Heart right ventricle (tissue), 16 donors: ENCODE data around the gene OXCT1. TPM values are rescaled to one million over a fixed set of nuclear protein-coding genes. Genes with fewer than 3 reads are reported as not detected.

Experiments used
- ATAC-seq, 8 donors: fragments of 200-7000 bp; cut with Tn5 transposase; one replicate each; pipeline ENCODE4 v1.9.1; 2020; ENCODE audit warnings: mild to moderate bottlenecking in 8 of 8, moderate library complexity in 8 of 8, moderate number of reproducible peaks in 1 of 8
- DNase-seq, 2 donors: peaks; one replicate each; pipeline ENCODE4 v3.0.0-alpha.2; 2020
- H3K27ac ChIP-seq, 10 donors: fragments of 200-600 bp; sonication (generic) in 2 of 10; one replicate each; pipeline versions ENCODE4 v1.5.0 to v1.8.0; 2020 to 2022; ENCODE audit warnings: mild to moderate bottlenecking in 3 of 10
- H3K27me3 ChIP-seq, 7 donors: fragments of 200-600 bp; one replicate each; pipeline ENCODE4 v1.8.0; 2021 to 2022; ENCODE audit warnings: mild to moderate bottlenecking in 2 of 7
- H3K36me3 ChIP-seq, 9 donors: fragments of 200-600 bp; sonication (generic) in 1 of 9; one replicate each; pipeline versions ENCODE4 v1.5.0 to v1.8.0; 2020 to 2022; ENCODE audit warnings: mild to moderate bottlenecking in 2 of 9
- H3K4me1 ChIP-seq, 9 donors: fragments of 200-600 bp; sonication (generic) in 1 of 9; one replicate each; pipeline versions ENCODE4 v1.5.0 to v1.8.0; 2020 to 2022; ENCODE audit warnings: mild to moderate bottlenecking in 4 of 9
- H3K4me3 ChIP-seq, 10 donors: fragments of 200-600 bp; sonication (generic) in 2 of 10; one replicate each; pipeline versions ENCODE4 v1.5.0 to v1.8.0; 2020 to 2022; ENCODE audit warnings: mild to moderate bottlenecking in 7 of 10, moderate library complexity in 2 of 10
- H3K9me3 ChIP-seq, 11 donors: fragments of 200-600 bp in 10 of 11; sonication (generic) in 2 of 11; one replicate each; pipeline versions ENCODE4 v1.5.0 to v1.8.0; 2013 to 2022; ENCODE audit warnings: mild to moderate bottlenecking in 2 of 11, control low read depth in 1 of 11, moderate library complexity in 1 of 11
- CTCF ChIP-seq, 9 donors: fragments of 200-600 bp; sonication (generic) in 2 of 9; IDR thresholded peaks; one replicate each; pipeline versions ENCODE4 v1.5.0 to v1.8.0; 2021 to 2022; ENCODE audit warnings: antibody characterized with exemption in 9 of 9, mild to moderate bottlenecking in 5 of 9, moderate library complexity in 1 of 9
- WGBS, 2 donors: extraction: QIAGEN DNeasy Blood & Tissue Kit; methylation state at CpG; one replicate each; pipeline ENCODE4 v1.1.7; 2013; ENCODE audit warnings: inconsistent platforms in 1 of 2; 5-methylcytosine and 5-hydroxymethylcytosine counted together
- intact Hi-C, 10 donors: fragments of 100-400 bp; cut with DNase I; formaldehyde crosslinking; loops; one replicate each; pipeline versions ENCODE4 v1.11.1 to v1.14.2; 2022
- polyA plus RNA-seq, 2 donors: library from polyadenylated mRNA; stranded (reverse); fragments of 200-250 nt; gene quantifications; one replicate each; pipeline ENCODE4 v1.2.3, GENCODE V29; 2013
- total RNA-seq, 10 donors: library from RNA; stranded (reverse); fragmentation: NEBNext Ultra II Directional in 3 of 10; extraction: Animal tissue kit (Norgen Biotek cat#: 25700) in 3 of 10; gene quantifications; one replicate each; pipeline versions ENCODE4 v1.2.1 to v1.2.4, GENCODE V29; 2021 to 2023
- donor health status: Arrhythmogenic right ventricular cardiomyopathy.
- donor health status: ischemic (EF 13 %, LVEDD 7.1; RV severe dilation, severe dysfunction).
- donor health status: healthy with polysubstance abuse.
- donor health status: DM: no; HTN: yes; CAD: no.
- donor health status: DM: no; HTN: no; CAD: no.
- donor health status: ischemic (EF 25% LVEDD 6.9; RV normal size, moderate dysfunction).
- donor health status: ischemic (EF 25% LVEDD 5.7; RV mildly dilated, moderate dysfunction).
- donor health status: healthy.
- donor health status: DM: yes; HTN: yes; CAD: no.
- donor health status: Ischemic cardiomyopathy.
- donor health status: ischemic (EF 35%, LVEDD 5.7; RV mildly dilated, moderate dysfunction).
- donor health status: nonischemic (EF 11% LVEDD 7.7; RV severe dilation, severe dysfunction).
- donor health status: DM: yes; HTN: yes; CAD: no.
- donor health status: PGD.
- donor health status: ischemic (EF 29% LVEDD 5.4; RV normal size, mild dysfunction).
- donor health status: nonischemic (EF 23%, LVEDD 6.1; RV moderate dilation, normal function).

The OXCT1 gene
- total and polyA plus RNA-seq, 12 donors, result 22.2 to 340 (median 234) TPM

- Histone ChIP-seq H3K9me3 (no peaks in the 10 kb centered on the region), H3K27ac (no peak overlapping the region), H3K4me1 (peaks cover 0 to 21% (median 14%) of the 10 kb centered on the region in 9 donors), H3K4me3 (no peak overlapping the region), H3K27me3 (no peaks in the 10 kb centered on the region), H3K36me3 (peaks cover 0 to 48% (median 14%) of the 10 kb centered on the region in 9 donors)
- 95 to 96% methylated on average over 3 of the region's 3 CpGs for WGBS, 2 donors
- TF ChIP-seq CTCF (IDR thresholded peaks at IDR 0.05), result no peak
- intact Hi-C loops, result loop anchor here in 4 of 10 donors (10.0 kb wide), 3 partner anchors 116 to 926 kb away; partner anchors contain the start of gene C7 (in 3 of the 4)
- ATAC-seq (no peak), DNase-seq (no peak)
These were observed 39.1 kb downstream of the OXCT1 start for GRCh38 chr5:41831155-41831554.

GRCh38 chr5:41827792-41828191 lies 42.4 kb downstream of the OXCT1 start:
- Histone ChIP-seq H3K27ac (no peak overlapping the region), H3K9me3 (no peaks in the 10 kb centered on the region), H3K27me3 (no peaks in the 10 kb centered on the region), H3K36me3 (peaks cover 0 to 38% (median 11%) of the 10 kb centered on the region in 9 donors), H3K4me1 (peaks cover 0 to 3% (median 0%) of the 10 kb centered on the region in 9 donors), H3K4me3 (no peak overlapping the region)
- peak in 2 of 8 donors; percentile 42 to 67 for ATAC-seq
- intact Hi-C loops, result no loop called here
- TF ChIP-seq CTCF (IDR thresholded peaks at IDR 0.05), result no peak
- 100% methylated on average over 1 of the region's 1 CpG for WGBS, 2 donors
- no peak for DNase-seq

- no peak for TF ChIP-seq CTCF (IDR thresholded peaks at IDR 0.05)
- peaks cover 0 to 3% (median 0%) of the 10 kb centered on the region in 9 donors for H3K4me1 ChIP-seq
- intact Hi-C loops, result no loop called here
- no peaks in the 10 kb centered on the region for H3K9me3 ChIP-seq
- H3K36me3 ChIP-seq, result no peaks in the 10 kb centered on the region
- H3K27ac ChIP-seq, result no peak overlapping the region
- WGBS, 2 donors, result 90 to 91% methylated on average over 3 of the region's 3 CpGs
- no peak for ATAC-seq
- no peak overlapping the region for H3K4me3 ChIP-seq
- no peaks in the 10 kb centered on the region for H3K27me3 ChIP-seq
- no peak for DNase-seq
These were observed 48.2 kb downstream of the OXCT1 start for GRCh38 chr5:41822036-41822435.

- no peak for ATAC-seq
- DNase-seq, result no peak
- Histone ChIP-seq H3K4me3 (no peak overlapping the region), H3K9me3 (no peaks in the 10 kb centered on the region), H3K27me3 (no peaks in the 10 kb centered on the region), H3K27ac (no peak overlapping the region), H3K36me3 (no peaks in the 10 kb centered on the region), H3K4me1 (peaks cover 0 to 4% (median 0%) of the 10 kb centered on the region in 9 donors)
- intact Hi-C loops, result no loop called here
- no peak for TF ChIP-seq CTCF (IDR thresholded peaks at IDR 0.05)
These were observed 49.2 kb downstream of the OXCT1 start for GRCh38 chr5:41821051-41821450.
